ENCODE results near the gene HDGFL2.

HDGFL2 gene

GRCh38 chr19:4550479-4551050 lies 78.5 kb downstream of the HDGFL2 start:
- DNase-seq (ENCODE audit: low read depth in 2 of 3, low spot score in 2 of 3): no peak

Data from activated CD8-positive, alpha-beta memory T cell treated with anti-CD3 and anti-CD28 coated beads for 48 hours (primary cell).